PC-3 (cell line): ENCODE measurements around the gene FANCC.

Experiments
- EZH2phosphoT487 ChIP-seq: fragments of 300-600 bp; sonication (generic); IDR thresholded peaks from 2 replicates; pipeline ENCODE4 v1.6.1; 2018; ENCODE audit warnings: mild to moderate bottlenecking, antibody characterized with exemption, low read length, borderline replicate concordance
- TF ChIP-seq, protein P1 (sequence below): fragments of 300-600 bp; sonication (generic); conservative IDR thresholded peaks from 2 replicates; pipeline ENCODE4 v1.5.1; 2017; ENCODE audit warnings: antibody characterized with exemption, low read depth, mild to moderate bottlenecking, low read length

DNA sequence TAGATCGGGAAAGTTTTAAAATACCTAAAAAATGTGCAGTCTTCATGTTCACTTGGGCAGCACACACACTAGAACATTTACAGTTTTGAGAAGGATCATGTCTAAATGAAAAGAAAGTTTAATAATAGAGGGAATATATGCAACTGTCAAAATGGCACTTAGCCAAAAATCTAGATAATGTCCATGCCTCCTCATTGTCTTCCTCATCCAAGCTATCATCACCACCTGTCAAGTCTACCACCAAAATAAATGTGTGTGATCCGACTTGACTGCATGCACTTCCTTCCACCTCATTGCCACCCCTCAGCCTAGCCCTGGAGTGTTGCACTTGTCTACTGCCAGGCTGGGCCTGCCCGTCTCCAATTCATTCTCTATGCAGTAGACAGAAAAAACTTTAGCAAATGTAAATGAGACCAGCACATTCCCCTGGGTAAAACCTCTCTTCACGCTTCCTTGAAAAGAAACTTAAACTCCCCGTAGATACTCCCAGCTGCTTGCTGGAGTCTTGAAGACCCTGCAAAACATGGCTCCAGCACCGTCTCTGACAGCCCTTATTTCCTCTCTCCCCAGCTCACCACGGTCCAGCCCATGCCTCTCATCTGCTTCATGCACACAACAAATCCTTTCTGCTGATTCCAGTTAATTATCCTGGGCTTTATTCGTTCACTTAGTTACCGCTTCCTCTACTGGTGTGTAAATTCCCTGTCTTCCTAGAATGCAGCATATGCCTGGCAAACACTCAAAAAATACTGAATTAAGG lies 66.9 kb downstream of the FANCC start:
- TF ChIP-seq, protein P1, sequence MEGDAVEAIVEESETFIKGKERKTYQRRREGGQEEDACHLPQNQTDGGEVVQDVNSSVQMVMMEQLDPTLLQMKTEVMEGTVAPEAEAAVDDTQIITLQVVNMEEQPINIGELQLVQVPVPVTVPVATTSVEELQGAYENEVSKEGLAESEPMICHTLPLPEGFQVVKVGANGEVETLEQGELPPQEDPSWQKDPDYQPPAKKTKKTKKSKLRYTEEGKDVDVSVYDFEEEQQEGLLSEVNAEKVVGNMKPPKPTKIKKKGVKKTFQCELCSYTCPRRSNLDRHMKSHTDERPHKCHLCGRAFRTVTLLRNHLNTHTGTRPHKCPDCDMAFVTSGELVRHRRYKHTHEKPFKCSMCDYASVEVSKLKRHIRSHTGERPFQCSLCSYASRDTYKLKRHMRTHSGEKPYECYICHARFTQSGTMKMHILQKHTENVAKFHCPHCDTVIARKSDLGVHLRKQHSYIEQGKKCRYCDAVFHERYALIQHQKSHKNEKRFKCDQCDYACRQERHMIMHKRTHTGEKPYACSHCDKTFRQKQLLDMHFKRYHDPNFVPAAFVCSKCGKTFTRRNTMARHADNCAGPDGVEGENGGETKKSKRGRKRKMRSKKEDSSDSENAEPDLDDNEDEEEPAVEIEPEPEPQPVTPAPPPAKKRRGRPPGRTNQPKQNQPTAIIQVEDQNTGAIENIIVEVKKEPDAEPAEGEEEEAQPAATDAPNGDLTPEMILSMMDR, result no peak
- no peak for TF ChIP-seq EZH2phosphoT487
